Measurements from ENCODE around the gene DCANP1.

DNA sequence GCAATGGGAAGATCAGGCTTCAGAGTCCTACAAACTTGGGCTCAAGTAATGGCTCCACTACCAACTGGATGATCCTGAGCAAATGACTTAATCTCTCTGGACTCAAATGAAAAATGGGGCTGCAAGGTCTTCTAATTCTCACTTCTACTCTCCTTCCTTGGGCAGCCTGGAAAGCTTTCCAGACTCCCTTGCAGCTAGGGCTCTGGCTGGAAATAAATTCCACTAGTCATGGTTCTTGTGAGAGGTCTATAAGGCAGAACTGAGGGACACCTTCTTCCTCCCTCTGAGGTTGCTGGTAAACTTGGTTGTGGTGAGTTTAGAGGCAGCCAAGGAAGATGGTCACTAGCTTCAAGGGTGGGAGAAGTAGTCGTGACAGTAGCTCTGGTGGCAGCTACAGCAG, 18.6 kb downstream of the DCANP1 start:
- TF ChIP-seq EP300 (IDR thresholded peaks at IDR 0.05), result no peak
- TF ChIP-seq, protein P1, sequence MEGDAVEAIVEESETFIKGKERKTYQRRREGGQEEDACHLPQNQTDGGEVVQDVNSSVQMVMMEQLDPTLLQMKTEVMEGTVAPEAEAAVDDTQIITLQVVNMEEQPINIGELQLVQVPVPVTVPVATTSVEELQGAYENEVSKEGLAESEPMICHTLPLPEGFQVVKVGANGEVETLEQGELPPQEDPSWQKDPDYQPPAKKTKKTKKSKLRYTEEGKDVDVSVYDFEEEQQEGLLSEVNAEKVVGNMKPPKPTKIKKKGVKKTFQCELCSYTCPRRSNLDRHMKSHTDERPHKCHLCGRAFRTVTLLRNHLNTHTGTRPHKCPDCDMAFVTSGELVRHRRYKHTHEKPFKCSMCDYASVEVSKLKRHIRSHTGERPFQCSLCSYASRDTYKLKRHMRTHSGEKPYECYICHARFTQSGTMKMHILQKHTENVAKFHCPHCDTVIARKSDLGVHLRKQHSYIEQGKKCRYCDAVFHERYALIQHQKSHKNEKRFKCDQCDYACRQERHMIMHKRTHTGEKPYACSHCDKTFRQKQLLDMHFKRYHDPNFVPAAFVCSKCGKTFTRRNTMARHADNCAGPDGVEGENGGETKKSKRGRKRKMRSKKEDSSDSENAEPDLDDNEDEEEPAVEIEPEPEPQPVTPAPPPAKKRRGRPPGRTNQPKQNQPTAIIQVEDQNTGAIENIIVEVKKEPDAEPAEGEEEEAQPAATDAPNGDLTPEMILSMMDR (IDR thresholded peaks at IDR 0.05), result no peak
- no peak for TF ChIP-seq POLR2A (IDR thresholded peaks at IDR 0.05)

All from ovary (tissue), 3 donors.